Kidney (tissue), 14 donors: ENCODE results near the gene SLC22A8. TPM values are rescaled to one million over a fixed set of nuclear protein-coding genes. Genes with fewer than 3 reads are reported as not detected.

Experiments
- DNase-seq, 5 donors: peaks; one replicate each; pipeline ENCODE4 v3.0.0-alpha.2; 2013 to 2020
- FAIRE-seq: peaks from 2 replicates; lab custom pipeline; 2012; peaks lifted over from hg19 to GRCh38; lab: Jason Lieb, UNC
- H3K27ac ChIP-seq, 2 donors: one replicate each; pipeline ENCODE4 v1.7.0; 2013; ENCODE audit warnings: low read depth in 2 of 2, low read length in 2 of 2, inconsistent platforms in 1 of 2
- H3K27me3 ChIP-seq: one replicate; pipeline ENCODE4 v1.7.1; 2013; ENCODE audit warnings: low read length, inconsistent platforms; ENCODE audit not compliant: control insufficient read depth, insufficient read depth
- H3K36me3 ChIP-seq, 3 donors: one replicate each; pipeline versions ENCODE4 v1.7.0 to v1.7.1; 2013; ENCODE audit warnings: low read length in 3 of 3, control low read depth in 1 of 3, inconsistent platforms in 1 of 3; ENCODE audit not compliant: insufficient read depth in 3 of 3, control insufficient read depth in 2 of 3
- H3K4me1 ChIP-seq, 3 donors: one replicate each; pipeline versions ENCODE4 v1.7.0 to v1.7.1; 2013; ENCODE audit warnings: low read length in 3 of 3, inconsistent platforms in 1 of 3, low read depth in 1 of 3; ENCODE audit not compliant: control insufficient read depth in 2 of 3, insufficient read depth in 2 of 3
- H3K4me3 ChIP-seq, 3 donors: one replicate each; pipeline versions ENCODE4 v1.7.0 to v1.8.1; 2013; ENCODE audit warnings: low read length in 3 of 3, control low read depth in 1 of 3, inconsistent platforms in 1 of 3
- H3K9ac ChIP-seq, 3 donors: one replicate each; pipeline versions ENCODE4 v1.7.0 to v1.7.1; 2013; ENCODE audit warnings: low read length in 3 of 3, control low read depth in 1 of 3, inconsistent platforms in 1 of 3
- H3K9me3 ChIP-seq, 3 donors: one replicate each; pipeline versions ENCODE4 v1.7.0 to v1.7.1; 2013; ENCODE audit warnings: low read length in 3 of 3, control low read depth in 1 of 3, inconsistent platforms in 1 of 3; ENCODE audit not compliant: control insufficient read depth in 2 of 3, insufficient read depth in 1 of 3
- intact Hi-C: fragments of 100-400 bp; cut with DNase I; formaldehyde crosslinking; loops from one replicate; pipeline ENCODE4 v1.11.1; 2022
- polyA plus RNA-seq: library from polyadenylated mRNA; stranded (reverse); fragments of 350-450 nt; fragmentation: Illumina TruSeq; extraction: RNeasy Lipid Tissue Mini Kit (QIAGEN cat#74804); gene quantifications from one replicate; pipeline ENCODE4 v1.2.3, GENCODE V29; 2014; ENCODE audit warnings: low read depth, low replicate concordance; ENCODE audit not compliant: insufficient read depth
- total RNA-seq: library from RNA; stranded (reverse); fragmentation: NEBNext Ultra II Directional; extraction: Animal tissue kit (Norgen Biotek cat#: 25700); gene quantifications from one replicate; pipeline ENCODE4 v1.2.1, GENCODE V29; 2021
- TF ChIP-seq, protein P1 (sequence below): IDR thresholded peaks from 3 replicates; pipeline ENCODE4 v1.5.1; 2012; ENCODE audit warnings: mild to moderate bottlenecking, moderate library complexity, borderline replicate concordance; ENCODE audit not compliant: insufficient read depth; ENCODE audit errors: extremely low read depth
- donor health status: control.
- donor health status: control.
- donor health status: control.
- donor health status: control.
- donor health status: control.
- donor health status: DM: yes; HTN: yes; CAD: no.
- donor health status: Normal renal cell carcinoma (clear cell type).

Gene SLC22A8
- total and polyA plus RNA-seq, 2 donors from 2014 or later, result 0.41 to 447 TPM

DNA sequence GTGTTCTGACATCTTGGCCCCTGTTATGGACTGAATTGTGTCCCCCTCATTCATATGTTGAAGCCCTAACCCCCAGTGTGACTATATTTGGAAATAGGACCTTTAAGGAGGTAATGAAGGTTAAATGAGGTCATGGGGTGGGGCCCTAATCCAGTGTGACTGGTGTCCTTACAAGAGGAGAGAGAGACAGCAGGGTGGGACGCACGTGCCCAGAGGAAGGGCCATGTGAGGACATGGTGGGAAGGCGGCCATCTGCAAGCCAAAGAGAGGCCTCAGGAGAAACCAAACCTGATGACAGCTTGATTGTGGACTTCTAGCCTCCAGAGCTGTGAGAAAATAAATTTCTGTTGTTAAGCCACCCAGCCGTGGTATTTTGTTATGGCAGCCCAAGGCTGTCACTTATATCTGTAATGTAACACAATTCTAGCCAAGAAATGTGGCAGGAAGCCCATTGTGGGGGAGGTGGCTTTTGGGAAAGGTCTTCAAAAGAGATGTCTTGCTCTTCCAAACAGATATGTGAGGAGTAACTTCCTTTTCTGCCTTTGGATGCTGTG, 54.5 kb downstream of the SLC22A8 start:
- FAIRE-seq, result no peak
- no peak overlapping the region for H3K27ac ChIP-seq
- no peak for DNase-seq
- no peak overlapping the region for H3K9ac ChIP-seq
- no peaks in the 10 kb centered on the region for H3K27me3 ChIP-seq
- H3K36me3 ChIP-seq, result no peaks in the 10 kb centered on the region
- TF ChIP-seq, protein P1, sequence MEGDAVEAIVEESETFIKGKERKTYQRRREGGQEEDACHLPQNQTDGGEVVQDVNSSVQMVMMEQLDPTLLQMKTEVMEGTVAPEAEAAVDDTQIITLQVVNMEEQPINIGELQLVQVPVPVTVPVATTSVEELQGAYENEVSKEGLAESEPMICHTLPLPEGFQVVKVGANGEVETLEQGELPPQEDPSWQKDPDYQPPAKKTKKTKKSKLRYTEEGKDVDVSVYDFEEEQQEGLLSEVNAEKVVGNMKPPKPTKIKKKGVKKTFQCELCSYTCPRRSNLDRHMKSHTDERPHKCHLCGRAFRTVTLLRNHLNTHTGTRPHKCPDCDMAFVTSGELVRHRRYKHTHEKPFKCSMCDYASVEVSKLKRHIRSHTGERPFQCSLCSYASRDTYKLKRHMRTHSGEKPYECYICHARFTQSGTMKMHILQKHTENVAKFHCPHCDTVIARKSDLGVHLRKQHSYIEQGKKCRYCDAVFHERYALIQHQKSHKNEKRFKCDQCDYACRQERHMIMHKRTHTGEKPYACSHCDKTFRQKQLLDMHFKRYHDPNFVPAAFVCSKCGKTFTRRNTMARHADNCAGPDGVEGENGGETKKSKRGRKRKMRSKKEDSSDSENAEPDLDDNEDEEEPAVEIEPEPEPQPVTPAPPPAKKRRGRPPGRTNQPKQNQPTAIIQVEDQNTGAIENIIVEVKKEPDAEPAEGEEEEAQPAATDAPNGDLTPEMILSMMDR, result no peak
- intact Hi-C loops, result no loop called here
- H3K4me3 ChIP-seq, result no peak overlapping the region
- H3K9me3 ChIP-seq, result no peaks in the 10 kb centered on the region
- peaks cover 0 to 9% (median 7%) of the 10 kb centered on the region in 3 donors for H3K4me1 ChIP-seq

DNA sequence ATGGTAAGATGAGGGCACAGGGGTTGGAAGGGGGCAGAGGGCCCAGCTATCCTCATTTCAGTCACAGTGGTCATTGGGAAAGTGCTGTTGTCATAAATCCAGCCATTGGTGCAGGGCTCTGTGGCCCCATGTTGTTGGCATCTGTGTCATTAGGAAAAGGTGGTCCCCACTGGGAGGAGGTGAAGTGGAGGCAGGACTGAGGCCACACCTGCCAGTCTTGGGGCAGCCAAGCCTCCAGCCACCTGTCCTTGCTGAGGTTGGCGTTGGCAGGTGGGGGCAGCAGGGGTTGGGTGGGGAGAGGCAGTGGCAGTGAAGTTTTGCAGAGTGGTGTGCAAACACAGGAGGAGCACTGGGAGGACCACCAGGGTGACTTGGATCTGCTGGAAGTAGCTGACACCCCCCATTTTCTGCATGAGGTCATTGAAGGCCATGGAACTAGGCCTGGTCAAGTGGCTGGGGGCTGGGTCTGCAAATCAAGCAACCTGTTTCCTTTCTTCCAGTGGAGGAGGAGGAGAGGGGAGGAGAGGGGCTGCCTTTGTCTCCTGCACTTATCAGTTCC, 56.1 kb downstream of the SLC22A8 start:
- FAIRE-seq, result no peak

DNA sequence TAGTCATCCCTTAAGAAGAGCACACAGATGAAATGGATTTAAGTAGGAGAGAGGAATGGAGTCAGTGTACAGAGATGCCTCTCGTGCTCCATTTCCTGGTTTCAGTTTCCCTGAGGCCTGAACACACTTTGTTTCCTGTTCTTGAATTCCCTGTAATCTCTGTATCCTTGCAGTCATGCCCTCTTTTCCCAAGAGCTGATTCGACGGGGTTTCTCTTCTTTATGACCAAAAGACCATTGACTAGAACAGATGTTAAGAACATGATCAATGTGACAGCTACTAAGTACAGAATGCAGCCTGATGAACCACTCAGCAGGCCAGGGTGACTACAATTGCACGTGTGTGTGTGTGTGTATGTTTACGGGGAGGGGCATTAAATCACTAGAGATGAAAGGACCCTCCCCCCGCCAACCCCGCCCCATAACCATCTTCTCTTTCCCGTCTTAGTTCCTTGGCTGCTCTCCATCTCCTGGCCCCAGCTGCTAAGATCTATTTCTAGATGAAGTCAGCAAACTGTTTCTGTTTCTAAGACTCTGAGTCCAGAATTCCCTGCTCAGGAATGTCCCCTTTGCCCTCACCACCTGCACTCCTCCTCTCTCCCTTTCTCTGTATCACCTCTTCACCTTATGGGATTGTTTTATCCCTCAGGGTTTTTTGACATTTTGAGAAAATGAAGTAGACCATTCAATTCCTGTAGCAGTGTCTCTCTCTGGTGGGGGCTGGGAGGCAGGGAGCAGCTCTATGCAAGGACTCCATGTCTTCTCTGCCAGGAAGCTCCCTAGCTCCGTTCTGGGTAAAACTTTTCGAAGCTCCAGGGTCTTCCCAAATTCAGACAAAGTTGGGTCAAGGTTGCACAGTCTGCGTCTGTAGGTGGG, 56.9 kb downstream of the SLC22A8 start:
- intact Hi-C loops, result no loop called here
- FAIRE-seq, result no peak
- peaks cover 0 to 9% (median 7%) of the 10 kb centered on the region in 3 donors for H3K4me1 ChIP-seq
- TF ChIP-seq, protein P1, result no peak
- no peaks in the 10 kb centered on the region for H3K27me3 ChIP-seq
- H3K4me3 ChIP-seq, result peak overlapping the region in 1 of 3 donors; percentile 23
- peak overlapping the region in 1 of 3 donors; percentile 22 for H3K9ac ChIP-seq
- peak overlapping the region; percentile 25 to 60 for H3K27ac ChIP-seq
- no peaks in the 10 kb centered on the region for H3K9me3 ChIP-seq
- peak in 4 of 5 donors; percentile 68 to 90 (median 72) for DNase-seq
- H3K36me3 ChIP-seq, result no peaks in the 10 kb centered on the region

More for the DNA sequence above, 56.1 kb downstream of the SLC22A8 start:
- Histone ChIP-seq H3K9me3 (no peaks in the 10 kb centered on the region), H3K4me1 (peaks cover 0 to 9% (median 7%) of the 10 kb centered on the region in 3 donors), H3K9ac (no peak overlapping the region), H3K4me3 (no peak overlapping the region), H3K27me3 (no peaks in the 10 kb centered on the region), H3K36me3 (no peaks in the 10 kb centered on the region), H3K27ac (peak overlapping the region in 1 of 2 donors; percentile 25)
- no peak for DNase-seq
- intact Hi-C loops, result no loop called here
- TF ChIP-seq, protein P1, result no peak
